HG03175 (cell line): ENCODE data around the gene GPR39.

Experiments used
- ATAC-seq: cut with Tn5 transposase; IDR thresholded peaks from one replicate; pipeline ENCODE4 v1.9.1; 2021; ENCODE audit warnings: mild to moderate bottlenecking, moderate library complexity; ENCODE audit not compliant: unreplicated experiment

The GPR39 gene

GRCh38 chr2:132595186-132595585 is 178.6 kb downstream of the GPR39 start:
- no peak for ATAC-seq

- ATAC-seq: no peak
These were observed 179.1 kb downstream of the GPR39 start for GRCh38 chr2:132595693-132596092.

- no peak for ATAC-seq
These were observed 180.6 kb downstream of the GPR39 start for GRCh38 chr2:132597166-132597565.

- ATAC-seq: no peak
These were observed 181.2 kb downstream of the GPR39 start for GRCh38 chr2:132597831-132598230.

GRCh38 chr2:132598536-132598935 is 181.9 kb downstream of the GPR39 start:
- no peak for ATAC-seq

GRCh38 chr2:132599556-132599955 is 183.0 kb downstream of the GPR39 start:
- no peak for ATAC-seq

- ATAC-seq: no peak
These were observed 188.0 kb downstream of the GPR39 start for GRCh38 chr2:132604561-132604960.

- ATAC-seq: no peak
These were observed 188.9 kb downstream of the GPR39 start for GRCh38 chr2:132605236-132606180.

GRCh38 chr2:132606649-132607048 is 190.0 kb downstream of the GPR39 start:
- ATAC-seq: no peak

- ATAC-seq: no peak
These were observed 191.0 kb downstream of the GPR39 start for GRCh38 chr2:132607426-132608090.

- ATAC-seq: no peak
These were observed 191.7 kb downstream of the GPR39 start for GRCh38 chr2:132608311-132608710.

GRCh38 chr2:132609101-132609890 is 192.7 kb downstream of the GPR39 start:
- no peak for ATAC-seq

GRCh38 chr2:132611719-132612118 is 195.1 kb downstream of the GPR39 start:
- ATAC-seq: no peak

GRCh38 chr2:132615329-132616085 is 198.9 kb downstream of the GPR39 start:
- no peak for ATAC-seq

- ATAC-seq: no peak
These were observed 201.4 kb downstream of the GPR39 start for GRCh38 chr2:132617989-132618388.

GRCh38 chr2:132618734-132619133 is 202.1 kb downstream of the GPR39 start:
- ATAC-seq: no peak

- ATAC-seq: no peak
These were observed 203.5 kb downstream of the GPR39 start for GRCh38 chr2:132620115-132620514.

- ATAC-seq: no peak
These were observed 204.7 kb downstream of the GPR39 start for GRCh38 chr2:132621131-132621875.

- no peak for ATAC-seq
These were observed 206.7 kb downstream of the GPR39 start for GRCh38 chr2:132623096-132623839.
